ENCODE data around the gene RNU5D-1.

RNU5D-1 gene

DNA sequence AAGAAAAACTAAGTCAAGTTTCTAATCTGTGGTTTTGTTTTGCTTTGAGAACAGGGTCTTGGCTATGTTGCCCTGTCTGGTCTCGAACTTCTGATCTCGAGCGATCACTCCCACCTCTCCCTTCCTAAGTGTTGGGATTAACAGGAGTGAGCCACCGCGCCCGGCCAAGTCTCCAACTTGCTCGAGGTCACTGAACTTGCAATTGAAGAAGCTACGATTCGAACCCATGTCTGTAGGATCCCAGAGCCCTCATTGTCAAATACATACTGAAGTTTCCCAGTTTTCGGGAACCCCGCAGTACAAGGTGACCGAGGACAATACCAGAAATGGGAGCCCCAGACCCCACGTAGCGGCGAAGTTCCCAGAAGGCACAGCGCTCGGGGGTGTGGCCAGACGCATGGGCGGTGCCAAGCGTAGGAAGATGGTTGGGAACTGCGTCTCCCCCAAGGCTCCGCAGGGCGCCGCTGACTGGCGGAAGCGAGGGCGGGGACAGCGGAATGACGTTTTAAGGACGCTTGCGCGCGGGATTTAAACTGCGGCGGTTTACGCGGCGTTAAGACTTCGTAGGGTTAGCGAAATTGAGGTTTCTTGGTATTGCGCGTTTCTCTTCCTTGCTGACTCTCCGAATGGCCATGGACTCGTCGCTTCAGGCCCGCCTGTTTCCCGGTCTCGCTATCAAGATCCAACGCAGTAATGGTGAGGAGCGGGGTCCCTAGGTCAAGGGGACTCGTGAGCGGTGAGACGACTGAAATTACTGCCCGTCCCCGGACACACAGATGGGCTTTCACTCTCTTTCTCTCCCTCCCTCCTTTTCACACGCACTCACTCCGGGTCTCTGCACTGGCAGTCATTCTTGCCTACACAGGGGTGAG is 8.6 kb upstream of the RNU5D-1 start, which contains the start of gene KIF2C (continued):
- no peak for TF ChIP-seq ZNF677 (tag by site-specific recombination; IDR thresholded peaks at IDR 0.05)
- TF ChIP-seq SP2 (tag by site-specific recombination; IDR thresholded peaks at IDR 0.05) = peak; percentile 83
- TF ChIP-seq ZNF202 (tag by site-specific recombination; IDR thresholded peaks at IDR 0.05; ENCODE audit: borderline replicate concordance) = no peak
- TF ChIP-seq ZNF133 (tag by site-specific recombination; IDR thresholded peaks at IDR 0.05) = no peak
- TF ChIP-seq, protein P1, sequence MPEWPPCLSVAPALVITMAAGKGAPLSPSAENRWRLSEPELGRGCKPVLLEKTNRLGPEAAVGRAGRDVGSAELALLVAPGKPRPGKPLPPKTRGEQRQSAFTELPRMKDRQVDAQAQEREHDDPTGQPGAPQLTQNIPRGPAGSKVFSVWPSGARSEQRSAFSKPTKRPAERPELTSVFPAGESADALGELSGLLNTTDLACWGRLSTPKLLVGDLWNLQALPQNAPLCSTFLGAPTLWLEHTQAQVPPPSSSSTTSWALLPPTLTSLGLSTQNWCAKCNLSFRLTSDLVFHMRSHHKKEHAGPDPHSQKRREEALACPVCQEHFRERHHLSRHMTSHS (tag by site-specific recombination; IDR thresholded peaks at IDR 0.05) = no peak
- TF ChIP-seq ZSCAN30 (tag by site-specific recombination; IDR thresholded peaks at IDR 0.05) = peak; percentile 23; the same call in 1 of the 2 replicates
- TF ChIP-seq, protein P2, sequence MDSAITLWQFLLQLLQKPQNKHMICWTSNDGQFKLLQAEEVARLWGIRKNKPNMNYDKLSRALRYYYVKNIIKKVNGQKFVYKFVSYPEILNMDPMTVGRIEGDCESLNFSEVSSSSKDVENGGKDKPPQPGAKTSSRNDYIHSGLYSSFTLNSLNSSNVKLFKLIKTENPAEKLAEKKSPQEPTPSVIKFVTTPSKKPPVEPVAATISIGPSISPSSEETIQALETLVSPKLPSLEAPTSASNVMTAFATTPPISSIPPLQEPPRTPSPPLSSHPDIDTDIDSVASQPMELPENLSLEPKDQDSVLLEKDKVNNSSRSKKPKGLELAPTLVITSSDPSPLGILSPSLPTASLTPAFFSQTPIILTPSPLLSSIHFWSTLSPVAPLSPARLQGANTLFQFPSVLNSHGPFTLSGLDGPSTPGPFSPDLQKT (IDR thresholded peaks at IDR 0.05; ENCODE audit: borderline replicate concordance, low read depth, low read length) = peak; percentile 27; the same call in 1 of the 2 replicates
- TF ChIP-seq, protein P3, sequence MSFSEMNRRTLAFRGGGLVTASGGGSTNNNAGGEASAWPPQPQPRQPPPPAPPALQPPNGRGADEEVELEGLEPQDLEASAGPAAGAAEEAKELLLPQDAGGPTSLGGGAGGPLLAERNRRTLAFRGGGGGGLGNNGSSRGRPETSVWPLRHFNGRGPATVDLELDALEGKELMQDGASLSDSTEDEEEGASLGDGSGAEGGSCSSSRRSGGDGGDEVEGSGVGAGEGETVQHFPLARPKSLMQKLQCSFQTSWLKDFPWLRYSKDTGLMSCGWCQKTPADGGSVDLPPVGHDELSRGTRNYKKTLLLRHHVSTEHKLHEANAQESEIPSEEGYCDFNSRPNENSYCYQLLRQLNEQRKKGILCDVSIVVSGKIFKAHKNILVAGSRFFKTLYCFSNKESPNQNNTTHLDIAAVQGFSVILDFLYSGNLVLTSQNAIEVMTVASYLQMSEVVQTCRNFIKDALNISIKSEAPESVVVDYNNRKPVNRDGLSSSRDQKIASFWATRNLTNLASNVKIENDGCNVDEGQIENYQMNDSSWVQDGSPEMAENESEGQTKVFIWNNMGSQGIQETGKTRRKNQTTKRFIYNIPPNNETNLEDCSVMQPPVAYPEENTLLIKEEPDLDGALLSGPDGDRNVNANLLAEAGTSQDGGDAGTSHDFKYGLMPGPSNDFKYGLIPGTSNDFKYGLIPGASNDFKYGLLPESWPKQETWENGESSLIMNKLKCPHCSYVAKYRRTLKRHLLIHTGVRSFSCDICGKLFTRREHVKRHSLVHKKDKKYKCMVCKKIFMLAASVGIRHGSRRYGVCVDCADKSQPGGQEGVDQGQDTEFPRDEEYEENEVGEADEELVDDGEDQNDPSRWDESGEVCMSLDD (tag by site-specific recombination; IDR thresholded peaks at IDR 0.05) = peak; percentile 70; the same call in 1 of the 2 replicates
- TF ChIP-seq SP7 (tag by site-specific recombination; IDR thresholded peaks at IDR 0.05) = peak; percentile 65
- TF ChIP-seq, protein P4, sequence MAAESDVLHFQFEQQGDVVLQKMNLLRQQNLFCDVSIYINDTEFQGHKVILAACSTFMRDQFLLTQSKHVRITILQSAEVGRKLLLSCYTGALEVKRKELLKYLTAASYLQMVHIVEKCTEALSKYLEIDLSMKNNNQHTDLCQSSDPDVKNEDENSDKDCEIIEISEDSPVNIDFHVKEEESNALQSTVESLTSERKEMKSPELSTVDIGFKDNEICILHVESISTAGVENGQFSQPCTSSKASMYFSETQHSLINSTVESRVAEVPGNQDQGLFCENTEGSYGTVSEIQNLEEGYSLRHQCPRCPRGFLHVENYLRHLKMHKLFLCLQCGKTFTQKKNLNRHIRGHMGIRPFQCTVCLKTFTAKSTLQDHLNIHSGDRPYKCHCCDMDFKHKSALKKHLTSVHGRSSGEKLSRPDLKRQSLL (tag by site-specific recombination; IDR thresholded peaks at IDR 0.05) = no peak
- no peak for TF ChIP-seq ZNF146 (tag by site-specific recombination; IDR thresholded peaks at IDR 0.05)
- TF ChIP-seq, protein P5, sequence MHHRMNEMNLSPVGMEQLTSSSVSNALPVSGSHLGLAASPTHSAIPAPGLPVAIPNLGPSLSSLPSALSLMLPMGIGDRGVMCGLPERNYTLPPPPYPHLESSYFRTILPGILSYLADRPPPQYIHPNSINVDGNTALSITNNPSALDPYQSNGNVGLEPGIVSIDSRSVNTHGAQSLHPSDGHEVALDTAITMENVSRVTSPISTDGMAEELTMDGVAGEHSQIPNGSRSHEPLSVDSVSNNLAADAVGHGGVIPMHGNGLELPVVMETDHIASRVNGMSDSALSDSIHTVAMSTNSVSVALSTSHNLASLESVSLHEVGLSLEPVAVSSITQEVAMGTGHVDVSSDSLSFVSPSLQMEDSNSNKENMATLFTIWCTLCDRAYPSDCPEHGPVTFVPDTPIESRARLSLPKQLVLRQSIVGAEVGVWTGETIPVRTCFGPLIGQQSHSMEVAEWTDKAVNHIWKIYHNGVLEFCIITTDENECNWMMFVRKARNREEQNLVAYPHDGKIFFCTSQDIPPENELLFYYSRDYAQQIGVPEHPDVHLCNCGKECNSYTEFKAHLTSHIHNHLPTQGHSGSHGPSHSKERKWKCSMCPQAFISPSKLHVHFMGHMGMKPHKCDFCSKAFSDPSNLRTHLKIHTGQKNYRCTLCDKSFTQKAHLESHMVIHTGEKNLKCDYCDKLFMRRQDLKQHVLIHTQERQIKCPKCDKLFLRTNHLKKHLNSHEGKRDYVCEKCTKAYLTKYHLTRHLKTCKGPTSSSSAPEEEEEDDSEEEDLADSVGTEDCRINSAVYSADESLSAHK (tag by site-specific recombination; IDR thresholded peaks at IDR 0.05) = 0 out of 2 replicates have a peak, but pooled peaks have one; percentile 8
- peak; percentile 47; the same call in 1 of the 2 replicates for TF ChIP-seq ZNF501 (tag by site-specific recombination; IDR thresholded peaks at IDR 0.05)
- TF ChIP-seq, protein P6, sequence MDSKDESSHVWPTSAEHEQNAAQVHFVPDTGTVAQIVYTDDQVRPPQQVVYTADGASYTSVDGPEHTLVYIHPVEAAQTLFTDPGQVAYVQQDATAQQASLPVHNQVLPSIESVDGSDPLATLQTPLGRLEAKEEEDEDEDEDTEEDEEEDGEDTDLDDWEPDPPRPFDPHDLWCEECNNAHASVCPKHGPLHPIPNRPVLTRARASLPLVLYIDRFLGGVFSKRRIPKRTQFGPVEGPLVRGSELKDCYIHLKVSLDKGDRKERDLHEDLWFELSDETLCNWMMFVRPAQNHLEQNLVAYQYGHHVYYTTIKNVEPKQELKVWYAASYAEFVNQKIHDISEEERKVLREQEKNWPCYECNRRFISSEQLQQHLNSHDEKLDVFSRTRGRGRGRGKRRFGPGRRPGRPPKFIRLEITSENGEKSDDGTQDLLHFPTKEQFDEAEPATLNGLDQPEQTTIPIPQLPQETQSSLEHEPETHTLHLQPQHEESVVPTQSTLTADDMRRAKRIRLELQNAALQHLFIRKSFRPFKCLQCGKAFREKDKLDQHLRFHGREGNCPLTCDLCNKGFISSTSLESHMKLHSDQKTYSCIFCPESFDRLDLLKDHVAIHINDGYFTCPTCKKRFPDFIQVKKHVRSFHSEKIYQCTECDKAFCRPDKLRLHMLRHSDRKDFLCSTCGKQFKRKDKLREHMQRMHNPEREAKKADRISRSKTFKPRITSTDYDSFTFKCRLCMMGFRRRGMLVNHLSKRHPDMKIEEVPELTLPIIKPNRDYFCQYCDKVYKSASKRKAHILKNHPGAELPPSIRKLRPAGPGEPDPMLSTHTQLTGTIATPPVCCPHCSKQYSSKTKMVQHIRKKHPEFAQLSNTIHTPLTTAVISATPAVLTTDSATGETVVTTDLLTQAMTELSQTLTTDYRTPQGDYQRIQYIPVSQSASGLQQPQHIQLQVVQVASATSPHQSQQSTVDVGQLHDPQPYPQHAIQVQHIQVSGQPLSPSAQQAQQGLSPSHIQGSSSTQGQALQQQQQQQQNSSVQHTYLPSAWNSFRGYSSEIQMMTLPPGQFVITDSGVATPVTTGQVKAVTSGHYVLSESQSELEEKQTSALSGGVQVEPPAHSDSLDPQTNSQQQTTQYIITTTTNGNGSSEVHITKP (tag by site-specific recombination; IDR thresholded peaks at IDR 0.05) = peak; percentile 77
- TF ChIP-seq KLF10 (tag by site-specific recombination; IDR thresholded peaks at IDR 0.05) = peak; percentile 96
- no peak for TF ChIP-seq ZNF529 (tag by site-specific recombination; IDR thresholded peaks at IDR 0.05; ENCODE audit: insufficient replicate concordance)
- TF ChIP-seq ZBTB17 (tag by site-specific recombination; IDR thresholded peaks at IDR 0.05) = peak; percentile 75
- no peak for TF ChIP-seq ZNF549 (tag by site-specific recombination; IDR thresholded peaks at IDR 0.05)
